Gastroesophageal sphincter (tissue), 4 donors: ENCODE data around the gene CEP97. TPM values are rescaled to one million over a fixed set of nuclear protein-coding genes. Genes with fewer than 3 reads are reported as not detected.

ENCODE experiments used
- ATAC-seq: fragments of 150-250 bp; one replicate; pipeline ENCODE4 v1.9.1; 2016; ENCODE audit warnings: mild to moderate bottlenecking, moderate library complexity
- H3K27ac ChIP-seq, 4 donors: fragments of 200-600 bp; sonication (generic) in 3 of 4; 1 replicate in 3 of 4; 2 replicates in 1 of 4; pipeline ENCODE4 v1.5.1; 2016 to 2019
- H3K27me3 ChIP-seq: fragments of 200-600 bp; sonication (generic); one replicate; pipeline ENCODE4 v1.5.1; 2019
- H3K36me3 ChIP-seq, 2 donors: fragments of 200-600 bp; sonication (generic); one replicate each; pipeline ENCODE4 v1.5.1; 2019; ENCODE audit warnings: control low read depth in 1 of 2
- H3K4me1 ChIP-seq, 3 donors: fragments of 200-600 bp; sonication (generic); 1 replicate in 2 of 3; 2 replicates in 1 of 3; pipeline ENCODE4 v1.5.1; 2016 to 2019; ENCODE audit warnings: control low read depth in 2 of 3
- H3K4me3 ChIP-seq, 2 donors: fragments of 200-600 bp; sonication (generic); one replicate each; pipeline ENCODE4 v1.5.1; 2019; ENCODE audit warnings: mild to moderate bottlenecking in 1 of 2, moderate library complexity in 1 of 2
- H3K9me3 ChIP-seq, 3 donors: fragments of 200-600 bp; sonication (generic); one replicate each; pipeline ENCODE4 v1.5.1; 2017 to 2019; ENCODE audit warnings: control low read depth in 2 of 3
- CTCF ChIP-seq, 4 experiments: fragments of 200-600 bp in 2 of 4; fragments of 450-650 bp in 2 of 4; sonication (generic) in 1 of 4; IDR thresholded peaks; one replicate each; pipeline ENCODE4 v1.5.1; 2017 to 2019; ENCODE audit warnings: antibody characterized with exemption in 4 of 4, mild to moderate bottlenecking in 2 of 4, moderate library complexity in 2 of 4
- EP300 ChIP-seq: sonication (generic); formaldehyde crosslinking; IDR thresholded peaks from one replicate; pipeline ENCODE4 v1.6.1; 2017; ENCODE audit warnings: antibody characterized with exemption, mild to moderate bottlenecking
- POLR2A ChIP-seq, 2 donors: fragments of 450-650 bp; IDR thresholded peaks; one replicate each; pipeline ENCODE4 v1.6.1; 2017; ENCODE audit warnings: antibody characterized with exemption in 2 of 2, mild to moderate bottlenecking in 2 of 2, moderate library complexity in 1 of 2
- POLR2AphosphoS5 ChIP-seq: sonication (generic); formaldehyde crosslinking; IDR thresholded peaks from one replicate; pipeline ENCODE4 v1.6.1; 2017; ENCODE audit warnings: antibody characterized with exemption
- WGBS, 2 donors: methylation state at CpG; one replicate each; pipeline ENCODE4 v1.1.5; 2018; ENCODE audit warnings: low coverage in 1 of 2; 5-methylcytosine and 5-hydroxymethylcytosine counted together
- total RNA-seq, 4 donors: library from RNA; depleted of rRNA; stranded (reverse); fragments of >200 nt; gene quantifications; one replicate each; pipeline ENCODE4 v1.1.0, GENCODE V29; 2016

The CEP97 gene
- 10 to 100 TPM in 1 of 4 donors, 1 to 10 TPM in 3; 7.8 to 11.4 (median 8.8) TPM for total RNA-seq

DNA sequence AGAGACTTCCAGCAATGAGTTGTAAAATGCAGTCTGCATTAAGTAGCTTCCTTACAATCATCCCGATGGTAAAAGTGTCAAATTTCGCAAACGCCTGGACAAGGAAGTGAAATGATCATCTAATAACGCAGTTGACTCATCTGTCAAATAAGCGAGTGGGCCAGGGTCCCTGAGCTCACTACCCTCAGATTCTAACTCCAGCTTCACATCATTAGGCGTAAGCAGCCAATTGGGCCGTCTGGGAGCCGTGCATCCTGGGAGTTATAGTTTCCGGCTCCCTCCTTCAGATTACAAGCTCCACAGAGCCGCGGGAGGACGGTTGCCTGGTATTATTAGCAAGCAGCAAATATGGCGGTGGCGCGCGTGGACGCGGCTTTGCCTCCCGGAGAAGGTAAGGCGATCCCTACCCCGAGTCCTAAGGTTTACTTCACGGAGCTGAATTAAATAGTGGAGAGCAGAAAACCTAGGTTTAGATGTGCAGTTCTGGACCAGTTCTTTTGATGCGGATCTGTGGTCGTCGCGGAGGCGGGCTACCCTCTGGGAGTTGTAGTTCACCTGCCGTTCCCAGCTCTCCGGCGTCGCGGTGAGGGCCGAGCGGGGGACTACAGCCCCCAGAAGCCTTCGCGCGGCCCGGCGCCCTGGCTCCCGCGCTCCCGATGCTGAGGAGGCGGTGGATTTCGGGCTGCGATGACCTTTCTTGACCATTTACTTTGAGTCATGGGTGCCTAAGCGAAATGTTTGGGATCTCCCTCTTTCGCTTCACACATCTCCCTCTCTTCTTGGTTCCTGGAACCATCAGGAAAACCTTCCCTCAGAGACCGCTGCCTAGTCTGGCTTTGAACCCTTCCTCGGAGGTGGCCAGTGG lies at the start of gene CEP97:
TSS of gene CEP97 (plus strand) at position 286 of the 865 bp plus-strand sequence. CDS start at position 349, 63 bp downstream.
- peak within 1 kb of the TSS; percentile 78 to 80 for H3K4me3 ChIP-seq
- peak; percentile 99 for ATAC-seq
- TF ChIP-seq CTCF (IDR thresholded peaks at IDR 0.05) = peak in 1 of 4 experiments; percentile 9
- no peak for TF ChIP-seq EP300
- no peak for TF ChIP-seq POLR2A (IDR thresholded peaks at IDR 0.05)
- peak; percentile 34 for TF ChIP-seq POLR2AphosphoS5
- no peaks in the 10 kb centered on the region for H3K9me3 ChIP-seq
- peaks cover 0 to 20% of the 10 kb centered on the region in 2 donors for H3K36me3 ChIP-seq
- peaks cover 0 to 22% (median 0%) of the 10 kb centered on the region in 3 donors for H3K4me1 ChIP-seq
- peak within 1 kb of the TSS; percentile 26 to 86 (median 83) for H3K27ac ChIP-seq
- WGBS, 2 donors = 0% methylated on average over 7 to 8 of the region's 49 CpGs
- H3K27me3 ChIP-seq = no peaks in the 10 kb centered on the region

GRCh38 chr3:101675709-101676215 lies 48.7 kb upstream of the CEP97 start:
- Histone ChIP-seq H3K27me3 (no peaks in the 10 kb centered on the region), H3K36me3 (peaks cover 0 to 25% of the 10 kb centered on the region in 2 donors), H3K4me1 (peaks cover 3 to 44% (median 9%) of the 10 kb centered on the region in 3 donors), H3K4me3 (peak overlapping the region; percentile 84 to 100), H3K9me3 (no peaks in the 10 kb centered on the region), H3K27ac (peak overlapping the region; percentile 92 to 100 (median 97))
- 4 to 7% methylated on average over 16 to 25 of the region's 27 CpGs for WGBS, 2 donors
- TF ChIP-seq POLR2A (IDR thresholded peaks at IDR 0.05) (no peak), POLR2AphosphoS5 (no peak), EP300 (no peak), CTCF (IDR thresholded peaks at IDR 0.05) (no peak)
- no peak for ATAC-seq

DNA sequence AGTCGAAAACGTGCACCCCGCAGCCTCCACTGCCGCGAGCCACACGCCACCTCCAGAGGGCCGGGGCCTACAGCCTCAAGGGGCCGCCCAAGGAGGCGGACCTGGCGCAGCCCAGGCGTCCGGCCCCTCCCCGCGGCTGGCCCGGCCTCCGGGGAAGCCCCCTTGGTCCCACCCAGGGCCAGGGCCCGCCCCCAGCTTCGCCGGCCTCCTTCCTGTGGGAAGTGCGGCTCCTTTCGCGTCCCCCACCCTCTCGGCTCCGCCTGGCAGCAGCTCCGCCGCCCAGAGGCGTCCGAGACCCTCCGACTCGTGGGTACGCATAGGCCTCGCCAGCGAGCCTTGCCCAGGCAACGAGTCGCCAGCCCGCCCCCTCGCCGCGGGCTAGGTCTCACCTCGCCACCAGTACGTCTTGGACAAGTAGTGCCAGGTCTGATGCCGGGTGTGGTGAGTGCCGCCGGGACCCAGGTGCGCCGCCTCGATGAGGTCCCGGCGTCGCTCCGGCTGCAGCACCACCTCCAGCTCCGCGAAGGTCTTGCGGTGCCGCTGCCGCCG lies 48.1 kb upstream of the CEP97 start:
- ATAC-seq = peak; percentile 93
- Histone ChIP-seq H3K4me3 (peak overlapping the region; percentile 84 to 100), H3K27ac (peak overlapping the region; percentile 92 to 100 (median 97)), H3K27me3 (no peaks in the 10 kb centered on the region), H3K36me3 (peaks cover 0 to 25% of the 10 kb centered on the region in 2 donors), H3K9me3 (no peaks in the 10 kb centered on the region), H3K4me1 (peaks cover 3 to 44% (median 9%) of the 10 kb centered on the region in 3 donors)
- peak; percentile 59 for TF ChIP-seq POLR2AphosphoS5
- peak; percentile 33 to 60 for TF ChIP-seq POLR2A (IDR thresholded peaks at IDR 0.05)
- peak in 3 of 4 experiments; percentile 12 to 48 (median 18) for TF ChIP-seq CTCF (IDR thresholded peaks at IDR 0.05)
- TF ChIP-seq EP300 = no peak
- WGBS, 2 donors = no CpG with 5 or more reads among the region's 57 CpGs

DNA sequence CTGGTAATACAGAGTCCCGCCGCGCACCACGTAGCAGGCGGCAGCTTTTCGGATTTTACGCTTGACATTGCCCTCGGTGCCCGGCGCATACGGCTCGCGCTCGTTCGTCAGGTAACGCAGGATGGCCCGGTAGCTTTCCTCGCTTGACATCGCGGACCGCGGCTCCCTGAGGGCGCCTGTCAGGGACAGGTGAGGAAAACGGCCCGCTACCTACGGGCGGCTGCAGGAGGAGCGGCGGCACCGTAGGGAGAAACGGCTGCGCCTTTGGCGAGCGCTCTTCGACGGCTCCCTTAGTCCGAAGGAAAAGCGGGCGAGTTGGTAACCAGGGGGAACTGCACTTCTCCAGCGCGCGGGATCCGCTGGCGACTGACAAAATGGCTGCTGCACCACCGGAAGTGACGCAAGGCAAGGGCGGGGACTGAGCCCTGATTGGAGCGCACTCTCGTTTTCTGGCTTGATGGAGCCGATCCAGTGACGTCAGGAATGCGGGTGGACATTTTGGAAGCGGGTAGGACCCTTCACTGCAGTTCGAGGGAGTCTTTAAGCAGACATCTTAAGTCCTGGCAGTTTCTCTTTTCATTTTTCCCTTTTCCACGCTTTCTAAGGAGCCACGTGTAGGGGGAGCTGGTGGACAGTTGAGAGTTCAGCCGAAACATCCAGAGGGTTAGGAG lies 47.5 kb upstream of the CEP97 start, which contains the start of gene ZBTB11:
TSS of gene ZBTB11 (minus strand) at position 368 of the 671 bp plus-strand sequence. CDS start at position 150, 218 bp downstream.
- Histone ChIP-seq H3K27me3 (no peaks in the 10 kb centered on the region), H3K27ac (peak within 1 kb of the TSS; percentile 92 to 100 (median 97)), H3K4me1 (peaks cover 3 to 49% (median 9%) of the 10 kb centered on the region in 3 donors), H3K36me3 (peaks cover 0 to 26% of the 10 kb centered on the region in 2 donors), H3K9me3 (no peaks in the 10 kb centered on the region), H3K4me3 (peak within 1 kb of the TSS; percentile 84 to 100)
- ATAC-seq = peak; percentile 95
- TF ChIP-seq EP300 (no peak), CTCF (IDR thresholded peaks at IDR 0.05) (peak; percentile 33 to 64 (median 59)), POLR2A (IDR thresholded peaks at IDR 0.05) (peak; percentile 75 to 81), POLR2AphosphoS5 (peak; percentile 97)
- WGBS, 2 donors = 1% methylated on average over 14 of the region's 57 CpGs; no CpG with 5 or more reads in 1 of the 2 donors
